ENCODE data around the gene CCL22. TPM values are rescaled to one million over a fixed set of nuclear protein-coding genes. Genes with fewer than 3 reads are reported as not detected.

The CCL22 gene
- total RNA-seq, 2 donors from 2014 or later: 1.1 to 11.5 TPM

- Mint-ChIP-seq H3K9me3 (no peaks in the 10 kb centered on the region), H3K27me3 (no peaks in the 10 kb centered on the region), H3K4me1 (peaks cover 10% of the 10 kb centered on the region), H3K27ac (peak overlapping the region; percentile 0), H3K36me3 (ENCODE audit: low read depth) (no peaks in the 10 kb centered on the region), H3K4me3 (no peak overlapping the region)
- no peak for ATAC-seq (replicated peaks)
Observed at GRCh38 chr16:57376313-57376818, 17.8 kb downstream of the CCL22 start.

GRCh38 chr16:57377080-57377841 is 18.7 kb downstream of the CCL22 start:
- Mint-ChIP-seq H3K27me3 (no peaks in the 10 kb centered on the region), H3K4me1 (peaks cover 10% of the 10 kb centered on the region), H3K27ac (peak overlapping the region; percentile 0), H3K36me3 (ENCODE audit: low read depth) (no peaks in the 10 kb centered on the region), H3K4me3 (peak overlapping the region; percentile 25), H3K9me3 (no peaks in the 10 kb centered on the region)
- ATAC-seq (replicated peaks): peak; percentile 94

DNA sequence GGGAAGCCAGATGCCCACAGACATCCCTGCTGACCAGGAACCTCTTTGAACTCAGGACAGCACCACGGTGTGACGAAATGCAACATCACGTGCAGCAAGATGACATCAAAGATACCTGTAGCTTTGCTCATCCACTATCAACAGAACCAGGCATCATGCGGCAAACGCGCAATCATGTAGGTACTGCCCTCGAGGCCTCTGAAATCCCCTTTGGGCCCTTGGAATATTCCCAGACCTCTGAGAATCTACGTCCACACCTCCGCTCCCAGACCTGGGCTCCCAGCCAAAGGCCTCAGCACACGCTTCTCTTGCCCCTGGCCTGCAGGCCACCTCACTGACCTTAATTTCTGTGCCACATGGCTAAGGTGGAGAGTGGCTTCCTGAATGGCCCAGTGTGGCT is 21.0 kb downstream of the CCL22 start:
- no peaks in the 10 kb centered on the region for H3K27me3 Mint-ChIP-seq
- H3K9me3 Mint-ChIP-seq: no peaks in the 10 kb centered on the region
- no peak for ATAC-seq (replicated peaks)
- H3K36me3 Mint-ChIP-seq (ENCODE audit: low read depth): no peaks in the 10 kb centered on the region
- no peak overlapping the region for H3K4me3 Mint-ChIP-seq
- no peak overlapping the region for H3K27ac Mint-ChIP-seq
- peaks cover 10% of the 10 kb centered on the region for H3K4me1 Mint-ChIP-seq

- Mint-ChIP-seq H3K27me3 (no peaks in the 10 kb centered on the region), H3K36me3 (ENCODE audit: low read depth) (no peaks in the 10 kb centered on the region), H3K27ac (no peak overlapping the region)
Observed at GRCh38 chr16:57380671-57381462, 22.3 kb downstream of the CCL22 start.

GRCh38 chr16:57381791-57382534 is 23.4 kb downstream of the CCL22 start:
- Mint-ChIP-seq H3K27ac (no peak overlapping the region), H3K27me3 (no peaks in the 10 kb centered on the region), H3K4me1 (peaks cover 10% of the 10 kb centered on the region), H3K4me3 (no peak overlapping the region), H3K36me3 (ENCODE audit: low read depth) (no peaks in the 10 kb centered on the region), H3K9me3 (no peaks in the 10 kb centered on the region)
- ATAC-seq (replicated peaks): no peak

More at GRCh38 chr16:57380671-57381462, 22.3 kb downstream of the CCL22 start:
- H3K9me3 Mint-ChIP-seq: no peaks in the 10 kb centered on the region
- H3K4me1 Mint-ChIP-seq: peaks cover 10% of the 10 kb centered on the region
- no peak overlapping the region for H3K4me3 Mint-ChIP-seq
- no peak for ATAC-seq (replicated peaks)

DNA sequence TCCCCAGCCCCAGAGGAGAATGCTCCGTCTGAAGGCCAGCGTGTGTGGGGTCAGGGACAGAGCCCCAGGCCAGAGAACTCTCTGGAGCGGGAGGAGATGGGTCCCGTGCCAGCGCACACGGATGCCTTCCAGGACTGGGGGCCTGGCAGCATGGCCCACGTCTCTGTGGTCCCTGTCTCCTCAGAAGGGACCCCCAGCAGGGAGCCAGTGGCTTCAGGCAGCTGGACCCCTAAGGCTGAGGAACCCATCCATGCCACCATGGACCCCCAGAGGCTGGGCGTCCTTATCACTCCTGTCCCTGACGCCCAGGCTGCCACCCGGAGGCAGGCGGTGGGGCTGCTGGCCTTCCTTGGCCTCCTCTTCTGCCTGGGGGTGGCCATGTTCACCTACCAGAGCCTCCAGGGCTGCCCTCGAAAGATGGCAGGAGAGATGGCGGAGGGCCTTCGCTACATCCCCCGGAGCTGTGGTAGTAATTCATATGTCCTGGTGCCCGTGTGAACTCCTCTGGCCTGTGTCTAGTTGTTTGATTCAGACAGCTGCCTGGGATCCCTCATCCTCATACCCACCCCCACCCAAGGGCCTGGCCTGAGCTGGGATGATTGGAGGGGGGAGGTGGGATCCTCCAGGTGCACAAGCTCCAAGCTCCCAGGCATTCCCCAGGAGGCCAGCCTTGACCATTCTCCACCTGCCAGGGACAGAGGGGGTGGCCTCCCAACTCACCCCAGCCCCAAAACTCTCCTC is 24.1 kb downstream of the CCL22 start:
- peak overlapping the region; percentile 70 for H3K27ac Mint-ChIP-seq
- no peaks in the 10 kb centered on the region for H3K27me3 Mint-ChIP-seq
- no peak overlapping the region for H3K4me3 Mint-ChIP-seq
- H3K36me3 Mint-ChIP-seq (ENCODE audit: low read depth): no peaks in the 10 kb centered on the region
- peaks cover 5% of the 10 kb centered on the region for H3K4me1 Mint-ChIP-seq
- no peaks in the 10 kb centered on the region for H3K9me3 Mint-ChIP-seq
- no peak for ATAC-seq (replicated peaks)

DNA sequence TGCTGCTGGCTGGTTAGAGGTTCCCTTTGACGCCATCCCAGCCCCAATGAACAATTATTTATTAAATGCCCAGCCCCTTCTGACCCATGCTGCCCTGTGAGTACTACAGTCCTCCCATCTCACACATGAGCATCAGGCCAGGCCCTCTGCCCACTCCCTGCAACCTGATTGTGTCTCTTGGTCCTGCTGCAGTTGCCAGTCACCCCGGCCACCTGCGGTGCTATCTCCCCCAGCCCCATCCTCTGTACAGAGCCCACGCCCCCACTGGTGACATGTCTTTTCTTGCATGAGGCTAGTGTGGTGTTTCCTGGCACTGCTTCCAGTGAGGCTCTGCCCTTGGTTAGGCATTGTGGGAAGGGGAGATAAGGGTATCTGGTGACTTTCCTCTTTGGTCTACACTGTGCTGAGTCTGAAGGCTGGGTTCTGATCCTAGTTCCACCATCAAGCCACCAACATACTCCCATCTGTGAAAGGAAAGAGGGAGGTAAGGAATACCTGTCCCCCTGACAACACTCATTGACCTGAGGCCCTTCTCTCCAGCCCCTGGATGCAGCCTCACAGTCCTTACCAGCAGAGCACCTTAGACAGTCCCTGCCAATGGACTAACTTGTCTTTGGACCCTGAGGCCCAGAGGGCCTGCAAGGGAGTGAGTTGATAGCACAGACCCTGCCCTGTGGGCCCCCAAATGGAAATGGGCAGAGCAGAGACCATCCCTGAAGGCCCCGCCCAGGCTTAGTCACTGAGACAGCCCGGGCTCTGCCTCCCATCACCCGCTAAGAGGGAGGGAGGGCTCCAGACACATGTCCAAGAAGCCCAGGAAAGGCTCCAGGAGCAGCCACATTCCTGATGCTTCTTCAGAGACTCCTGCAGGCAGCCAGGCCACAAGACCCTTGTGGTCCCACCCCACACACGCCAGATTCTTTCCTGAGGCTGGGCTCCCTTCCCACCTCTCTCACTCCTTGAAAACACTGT is 25.0 kb downstream of the CCL22 start:
- no peak for ATAC-seq (replicated peaks)
- Mint-ChIP-seq H3K36me3 (ENCODE audit: low read depth) (no peaks in the 10 kb centered on the region), H3K4me3 (no peak overlapping the region), H3K27me3 (no peaks in the 10 kb centered on the region), H3K9me3 (no peaks in the 10 kb centered on the region), H3K4me1 (peaks cover 1% of the 10 kb centered on the region), H3K27ac (peak overlapping the region; percentile 70)

GRCh38 chr16:57384248-57385070 is 25.9 kb downstream of the CCL22 start:
- H3K4me3 Mint-ChIP-seq: no peak overlapping the region
- H3K36me3 Mint-ChIP-seq (ENCODE audit: low read depth): no peaks in the 10 kb centered on the region
- H3K27ac Mint-ChIP-seq: no peak overlapping the region
- no peak for ATAC-seq (replicated peaks)
- no peaks in the 10 kb centered on the region for H3K9me3 Mint-ChIP-seq
- H3K27me3 Mint-ChIP-seq: no peaks in the 10 kb centered on the region
- peaks cover 4% of the 10 kb centered on the region for H3K4me1 Mint-ChIP-seq

DNA sequence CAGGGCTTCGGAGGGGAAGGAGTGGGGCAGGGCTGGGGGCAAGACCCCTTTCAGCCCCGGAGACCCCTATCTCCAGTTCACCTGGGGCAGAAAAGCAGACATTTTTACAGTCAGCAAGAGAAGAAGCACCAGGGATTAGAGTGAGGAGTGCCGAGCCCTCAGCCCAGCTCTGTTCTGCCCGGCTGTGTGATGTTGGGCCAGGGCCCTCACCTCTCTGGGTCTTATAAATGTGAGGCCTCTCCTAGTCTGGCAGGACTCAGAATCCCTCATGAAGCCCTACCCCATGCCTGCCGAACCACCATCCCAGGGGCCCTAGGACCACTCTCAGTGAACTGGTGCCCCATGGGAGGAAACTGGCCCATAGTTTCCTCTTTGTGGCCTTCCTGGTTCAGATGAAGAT is 26.5 kb downstream of the CCL22 start:
- no peaks in the 10 kb centered on the region for H3K9me3 Mint-ChIP-seq
- no peak overlapping the region for H3K27ac Mint-ChIP-seq
- H3K4me1 Mint-ChIP-seq: peaks cover 4% of the 10 kb centered on the region
- ATAC-seq (replicated peaks): no peak
- no peaks in the 10 kb centered on the region for H3K36me3 Mint-ChIP-seq (ENCODE audit: low read depth)
- no peaks in the 10 kb centered on the region for H3K27me3 Mint-ChIP-seq
- H3K4me3 Mint-ChIP-seq: no peak overlapping the region

- ATAC-seq (replicated peaks): no peak
- no peaks in the 10 kb centered on the region for H3K36me3 Mint-ChIP-seq (ENCODE audit: low read depth)
- no peak overlapping the region for H3K27ac Mint-ChIP-seq
- no peaks in the 10 kb centered on the region for H3K9me3 Mint-ChIP-seq
- H3K4me1 Mint-ChIP-seq: peaks cover 4% of the 10 kb centered on the region
- H3K27me3 Mint-ChIP-seq: no peaks in the 10 kb centered on the region
- no peak overlapping the region for H3K4me3 Mint-ChIP-seq
Observed at GRCh38 chr16:57386381-57386951, 27.9 kb downstream of the CCL22 start.

GRCh38 chr16:57387598-57388354 is 29.2 kb downstream of the CCL22 start:
- H3K27me3 Mint-ChIP-seq: no peaks in the 10 kb centered on the region
- no peaks in the 10 kb centered on the region for H3K36me3 Mint-ChIP-seq (ENCODE audit: low read depth)
- H3K27ac Mint-ChIP-seq: peak overlapping the region; percentile 21
- H3K4me3 Mint-ChIP-seq: no peak overlapping the region
- H3K4me1 Mint-ChIP-seq: peaks cover 4% of the 10 kb centered on the region
- no peaks in the 10 kb centered on the region for H3K9me3 Mint-ChIP-seq
- peak; percentile 56 for ATAC-seq (replicated peaks)
